Stimulated activated CD4-positive, alpha-beta T cell treated with anti-CD3 and anti-CD28 coated beads, TNF-alpha, amount 100 ng/mL, for 1 hour (primary cell): ENCODE measurements around the gene DESI1.
"Not testable (repeated sequence)": the region's sequence is repeated elsewhere in the genome, so short reads cannot be mapped to it uniquely, and the experiment has no call there.

Experiments
- DNase-seq, 3 donors: peaks; one replicate each; pipeline ENCODE4 v3.0.0-alpha.2; 2020; ENCODE audit warnings: low read depth in 3 of 3, low spot score in 1 of 3

DESI1 gene

DNA sequence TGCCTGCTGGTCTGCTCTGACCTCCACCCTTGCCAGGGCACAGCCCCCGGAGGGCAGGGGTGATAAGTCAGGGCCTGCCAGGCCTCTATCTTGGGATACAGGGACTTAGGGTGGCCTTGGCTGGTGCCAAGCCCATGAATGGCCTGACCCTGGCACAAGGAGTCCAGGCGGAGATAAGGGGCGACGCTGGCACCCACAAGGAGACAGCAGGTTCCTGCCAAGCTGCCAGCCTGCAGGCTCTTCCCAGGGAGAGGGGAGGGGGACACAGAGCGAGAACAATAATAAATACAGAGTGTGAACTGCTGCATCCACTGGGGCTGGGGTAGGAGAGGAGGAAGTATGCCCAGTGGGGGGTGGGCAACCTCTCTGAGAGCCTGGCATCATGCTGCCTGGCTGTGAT is 59.1 kb downstream of the DESI1 start:
- no peak for DNase-seq

DNA sequence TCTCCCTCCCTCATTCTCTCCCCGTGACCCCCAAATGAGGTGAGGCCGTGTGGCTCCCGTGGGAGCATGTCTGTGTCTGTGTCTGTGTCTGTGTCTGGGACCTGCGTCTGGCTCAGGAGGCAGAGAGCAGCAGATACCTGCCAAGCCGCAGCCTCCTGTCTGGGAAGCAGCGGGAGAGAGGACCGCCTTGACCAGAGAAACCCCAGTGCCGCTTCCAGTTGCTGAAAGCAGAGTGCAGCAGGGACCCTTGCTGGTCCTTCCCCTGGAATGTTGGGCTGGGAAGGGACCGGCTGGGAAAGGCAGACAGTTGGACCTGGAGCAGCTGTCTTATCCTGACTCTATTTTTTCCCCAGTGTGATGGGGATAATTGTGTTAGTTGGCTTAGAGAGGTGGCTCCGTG is 59.5 kb downstream of the DESI1 start:
- DNase-seq = no peak

GRCh38 chr22:41560095-41560471 is 60.8 kb downstream of the DESI1 start:
- DNase-seq = no peak

- DNase-seq = not testable (repeated sequence)
Measured at GRCh38 chr22:41558241-41558630, 62.6 kb downstream of the DESI1 start.

DNA sequence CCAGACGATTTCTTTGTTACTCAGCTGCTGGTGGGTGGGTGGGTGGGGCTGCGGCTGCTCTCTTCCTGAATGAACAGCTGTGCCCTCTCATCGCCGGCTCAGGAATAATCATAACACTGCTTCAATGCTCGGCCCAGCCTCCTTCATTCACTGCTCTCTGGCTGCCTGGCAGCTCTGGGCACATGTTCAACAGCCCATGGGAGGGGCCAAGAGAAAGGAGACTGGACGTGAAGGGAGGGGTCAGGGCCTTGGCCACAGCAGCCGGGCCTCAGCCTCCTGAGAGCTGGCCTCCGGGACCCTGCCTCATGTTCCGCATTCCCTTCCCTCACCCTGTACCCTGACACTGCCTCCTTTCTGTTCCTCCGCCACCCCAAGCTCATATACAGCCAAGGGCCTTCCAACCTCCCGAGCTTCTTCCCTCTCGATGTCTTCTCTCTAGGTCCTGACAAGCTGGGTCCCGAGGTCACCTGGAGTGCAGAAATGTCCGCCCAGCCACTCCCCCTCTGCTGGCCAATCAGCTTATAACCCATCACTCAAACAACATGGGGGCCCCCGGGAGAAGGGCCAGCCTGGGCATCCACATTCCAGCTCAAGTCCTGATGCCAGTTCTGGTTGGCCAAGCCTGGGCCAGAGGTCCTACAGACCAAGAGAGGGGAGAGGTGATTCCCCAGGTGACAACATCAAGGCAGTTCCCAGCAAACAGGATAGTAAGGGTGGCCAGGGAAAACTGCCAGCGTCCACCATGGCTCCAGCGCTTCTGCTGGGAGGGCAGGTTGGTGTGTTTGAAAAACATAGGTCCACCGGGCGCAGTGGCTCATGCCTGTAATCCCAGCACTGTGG is 63.2 kb downstream of the DESI1 start:
- DNase-seq = no peak

GRCh38 chr22:41556561-41556960 is 64.3 kb downstream of the DESI1 start:
- no peak for DNase-seq

DNA sequence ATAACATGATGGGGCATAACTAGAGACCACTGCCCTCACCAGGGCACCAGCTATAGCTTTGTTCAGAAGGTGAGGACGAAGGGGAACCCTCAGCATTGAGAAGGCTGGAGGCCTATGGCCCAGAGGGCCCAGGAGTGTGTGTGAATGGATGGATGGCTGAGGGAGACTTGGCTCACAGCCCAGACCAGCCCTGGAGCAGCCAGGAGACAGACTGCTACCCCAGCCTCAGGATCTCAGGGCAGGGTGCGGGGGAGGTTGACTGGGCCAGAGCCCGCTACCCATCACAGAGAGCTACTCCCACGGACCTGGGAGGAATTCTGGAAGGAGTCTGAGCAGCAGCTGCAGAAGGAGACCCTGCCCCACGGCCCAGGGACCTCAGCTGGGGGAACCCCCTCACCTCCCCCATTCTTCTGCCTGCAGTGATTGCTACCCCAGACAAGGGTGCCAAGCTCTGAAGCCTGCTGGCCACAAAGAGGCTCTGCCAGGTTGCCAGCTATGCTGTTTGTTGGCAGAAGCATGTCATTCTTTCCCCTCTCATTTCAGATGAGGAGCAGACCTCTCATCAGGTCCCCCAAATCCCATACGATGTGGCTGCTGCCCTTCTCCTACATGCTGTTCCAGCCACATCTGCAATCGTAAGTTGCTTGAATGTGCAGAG is 65.4 kb downstream of the DESI1 start:
- DNase-seq = no peak

DNA sequence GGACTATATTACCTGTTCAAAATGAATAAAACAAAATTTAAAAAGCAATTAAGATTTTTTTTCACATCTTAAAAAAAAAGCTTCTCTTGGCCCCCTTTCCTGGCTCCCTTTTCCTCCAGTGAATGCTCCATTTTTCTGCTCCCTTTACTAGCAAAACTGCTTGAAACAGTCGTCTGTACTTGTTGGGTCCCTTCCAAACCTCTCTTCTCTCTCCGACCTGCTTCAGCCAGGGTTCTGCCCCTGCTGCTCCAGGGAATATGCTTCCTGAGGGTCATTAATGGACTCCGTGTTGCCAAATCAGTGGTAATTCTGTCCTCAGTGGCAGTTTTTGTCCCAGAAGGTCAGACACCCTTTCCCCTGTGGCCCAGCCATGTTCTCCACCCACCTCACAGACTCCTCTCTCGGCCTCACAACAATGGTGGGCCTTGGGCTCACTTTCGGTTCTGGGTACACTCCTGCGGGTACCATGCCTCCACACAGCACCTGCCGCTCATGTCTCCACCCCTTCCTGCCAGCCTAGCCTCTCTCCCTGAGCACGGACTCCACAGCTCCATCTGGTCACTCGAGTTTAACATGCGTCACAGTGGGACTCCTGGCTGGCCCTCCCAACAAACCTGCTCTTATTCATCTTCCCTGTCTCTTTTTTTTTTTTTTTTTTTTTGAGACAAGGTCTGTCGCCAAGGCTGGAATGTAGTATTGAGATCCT is 68.8 kb downstream of the DESI1 start:
- no peak for DNase-seq

DNA sequence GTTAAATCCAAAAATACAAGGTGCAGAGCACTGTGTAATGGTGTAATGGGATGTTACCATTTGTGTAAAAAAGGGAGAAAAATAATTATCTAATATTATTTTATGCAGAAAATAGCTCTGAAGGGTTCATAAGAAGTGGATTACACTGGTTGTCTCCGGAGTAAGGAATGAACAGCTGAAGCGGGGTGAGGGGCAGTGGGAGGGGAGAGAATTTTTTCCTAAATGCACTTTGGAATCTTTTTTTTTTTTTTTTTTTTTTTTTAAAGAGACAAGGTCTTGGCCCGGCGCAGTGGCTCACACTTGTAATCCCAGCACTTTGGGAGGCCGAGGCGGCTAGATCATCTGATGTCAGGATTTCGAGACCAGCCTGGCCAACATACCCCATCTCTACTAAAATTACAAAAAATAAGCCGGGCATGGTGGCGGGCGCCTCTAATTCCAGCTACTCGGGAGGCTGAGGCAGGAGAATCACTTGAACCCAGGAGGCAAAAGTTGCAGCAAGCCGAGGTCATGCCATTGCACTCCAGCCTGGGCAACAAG is 69.8 kb downstream of the DESI1 start:
- no peak for DNase-seq

- DNase-seq = no peak
Measured at GRCh38 chr22:41548830-41549211, 72.0 kb downstream of the DESI1 start.
